Spleen (tissue), 7 donors: ENCODE data around the gene METTL2B.

ENCODE experiments used
- POLR2AphosphoS5 ChIP-seq, 3 donors: sonication (generic); formaldehyde crosslinking; IDR thresholded peaks; one replicate each; pipeline ENCODE4 v1.5.1; 2017; ENCODE audit warnings: antibody characterized with exemption in 3 of 3
- TF ChIP-seq, protein P1 (sequence below), 11 experiments: fragments of 200-600 bp in 7 of 11; fragments of 450-650 bp in 4 of 11; sonication (generic) in 4 of 11; IDR thresholded peaks in 8 of 11; conservative IDR thresholded peaks in 3 of 11; 1 replicate in 7 of 11; 2 replicates in 4 of 11; pipeline versions ENCODE4 v1.4.0 to v1.8.0; 2016 to 2021; ENCODE audit warnings: antibody characterized with exemption in 11 of 11, inconsistent platforms in 4 of 11, mild to moderate bottlenecking in 1 of 11
- donor health status: DM: no; HTN: no; CAD: no; lungs with moderate emphysema.
- donor health status: DM: no; HTN: no; CAD: no.
- donor health status: DM: no; HTN: no; CAD: no.

DNA sequence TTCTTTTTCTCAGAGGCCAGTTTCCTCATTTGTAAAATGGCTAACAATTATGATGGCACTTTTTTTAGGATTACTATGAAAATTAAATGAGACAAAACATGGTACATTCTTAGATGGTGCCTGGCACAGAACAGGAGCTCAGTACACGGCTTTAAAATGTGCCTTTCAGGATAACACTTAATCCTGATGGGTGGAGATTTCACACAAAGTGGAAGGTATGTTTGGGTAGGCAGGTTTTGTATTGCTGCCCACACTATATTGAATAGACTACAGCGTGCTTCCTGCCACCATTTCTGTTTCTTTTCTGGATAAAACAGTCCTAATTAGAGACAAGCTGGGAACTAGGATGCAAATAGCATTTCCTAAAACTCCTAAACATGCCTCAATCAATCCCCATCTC, 44.8 kb upstream of the METTL2B start:
- TF ChIP-seq, protein P1, sequence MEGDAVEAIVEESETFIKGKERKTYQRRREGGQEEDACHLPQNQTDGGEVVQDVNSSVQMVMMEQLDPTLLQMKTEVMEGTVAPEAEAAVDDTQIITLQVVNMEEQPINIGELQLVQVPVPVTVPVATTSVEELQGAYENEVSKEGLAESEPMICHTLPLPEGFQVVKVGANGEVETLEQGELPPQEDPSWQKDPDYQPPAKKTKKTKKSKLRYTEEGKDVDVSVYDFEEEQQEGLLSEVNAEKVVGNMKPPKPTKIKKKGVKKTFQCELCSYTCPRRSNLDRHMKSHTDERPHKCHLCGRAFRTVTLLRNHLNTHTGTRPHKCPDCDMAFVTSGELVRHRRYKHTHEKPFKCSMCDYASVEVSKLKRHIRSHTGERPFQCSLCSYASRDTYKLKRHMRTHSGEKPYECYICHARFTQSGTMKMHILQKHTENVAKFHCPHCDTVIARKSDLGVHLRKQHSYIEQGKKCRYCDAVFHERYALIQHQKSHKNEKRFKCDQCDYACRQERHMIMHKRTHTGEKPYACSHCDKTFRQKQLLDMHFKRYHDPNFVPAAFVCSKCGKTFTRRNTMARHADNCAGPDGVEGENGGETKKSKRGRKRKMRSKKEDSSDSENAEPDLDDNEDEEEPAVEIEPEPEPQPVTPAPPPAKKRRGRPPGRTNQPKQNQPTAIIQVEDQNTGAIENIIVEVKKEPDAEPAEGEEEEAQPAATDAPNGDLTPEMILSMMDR (IDR thresholded peaks at IDR 0.05 in 8 of 11, conservative IDR thresholded peaks at IDR 0.05 in 3 of 11): no peak
- no peak for TF ChIP-seq POLR2AphosphoS5 (IDR thresholded peaks at IDR 0.05)
